Heart right ventricle (tissue), 16 donors: Measurements from ENCODE around the gene MYO1D. TPM values are rescaled to one million over a fixed set of nuclear protein-coding genes. Genes with fewer than 3 reads are reported as not detected.
A peak's percentile ranks its signal among the peaks of the same experiment; 100 is the strongest.

Experiments
- ATAC-seq, 8 donors: fragments of 200-7000 bp; cut with Tn5 transposase; one replicate each; pipeline ENCODE4 v1.9.1; 2020; ENCODE audit warnings: mild to moderate bottlenecking in 8 of 8, moderate library complexity in 8 of 8, moderate number of reproducible peaks in 1 of 8
- DNase-seq, 2 donors: peaks; one replicate each; pipeline ENCODE4 v3.0.0-alpha.2; 2020
- H3K27ac ChIP-seq, 10 donors: fragments of 200-600 bp; sonication (generic) in 2 of 10; one replicate each; pipeline versions ENCODE4 v1.5.0 to v1.8.0; 2020 to 2022; ENCODE audit warnings: mild to moderate bottlenecking in 3 of 10
- H3K27me3 ChIP-seq, 7 donors: fragments of 200-600 bp; one replicate each; pipeline ENCODE4 v1.8.0; 2021 to 2022; ENCODE audit warnings: mild to moderate bottlenecking in 2 of 7
- H3K36me3 ChIP-seq, 9 donors: fragments of 200-600 bp; sonication (generic) in 1 of 9; one replicate each; pipeline versions ENCODE4 v1.5.0 to v1.8.0; 2020 to 2022; ENCODE audit warnings: mild to moderate bottlenecking in 2 of 9
- H3K4me1 ChIP-seq, 9 donors: fragments of 200-600 bp; sonication (generic) in 1 of 9; one replicate each; pipeline versions ENCODE4 v1.5.0 to v1.8.0; 2020 to 2022; ENCODE audit warnings: mild to moderate bottlenecking in 4 of 9
- H3K4me3 ChIP-seq, 10 donors: fragments of 200-600 bp; sonication (generic) in 2 of 10; one replicate each; pipeline versions ENCODE4 v1.5.0 to v1.8.0; 2020 to 2022; ENCODE audit warnings: mild to moderate bottlenecking in 7 of 10, moderate library complexity in 2 of 10
- H3K9me3 ChIP-seq, 11 donors: fragments of 200-600 bp in 10 of 11; sonication (generic) in 2 of 11; one replicate each; pipeline versions ENCODE4 v1.5.0 to v1.8.0; 2013 to 2022; ENCODE audit warnings: mild to moderate bottlenecking in 2 of 11, control low read depth in 1 of 11, moderate library complexity in 1 of 11
- CTCF ChIP-seq, 9 donors: fragments of 200-600 bp; sonication (generic) in 2 of 9; IDR thresholded peaks; one replicate each; pipeline versions ENCODE4 v1.5.0 to v1.8.0; 2021 to 2022; ENCODE audit warnings: antibody characterized with exemption in 9 of 9, mild to moderate bottlenecking in 5 of 9, moderate library complexity in 1 of 9
- WGBS, 2 donors: extraction: QIAGEN DNeasy Blood & Tissue Kit; methylation state at CpG; one replicate each; pipeline ENCODE4 v1.1.7; 2013; ENCODE audit warnings: inconsistent platforms in 1 of 2; 5-methylcytosine and 5-hydroxymethylcytosine counted together
- intact Hi-C, 10 donors: fragments of 100-400 bp; cut with DNase I; formaldehyde crosslinking; loops; one replicate each; pipeline versions ENCODE4 v1.11.1 to v1.14.2; 2022
- polyA plus RNA-seq, 2 donors: library from polyadenylated mRNA; stranded (reverse); fragments of 200-250 nt; gene quantifications; one replicate each; pipeline ENCODE4 v1.2.3, GENCODE V29; 2013
- total RNA-seq, 10 donors: library from RNA; stranded (reverse); fragmentation: NEBNext Ultra II Directional in 3 of 10; extraction: Animal tissue kit (Norgen Biotek cat#: 25700) in 3 of 10; gene quantifications; one replicate each; pipeline versions ENCODE4 v1.2.1 to v1.2.4, GENCODE V29; 2021 to 2023
- donor health status: Arrhythmogenic right ventricular cardiomyopathy.
- donor health status: ischemic (EF 13 %, LVEDD 7.1; RV severe dilation, severe dysfunction).
- donor health status: healthy with polysubstance abuse.
- donor health status: DM: no; HTN: yes; CAD: no.
- donor health status: DM: no; HTN: no; CAD: no.
- donor health status: ischemic (EF 25% LVEDD 6.9; RV normal size, moderate dysfunction).
- donor health status: ischemic (EF 25% LVEDD 5.7; RV mildly dilated, moderate dysfunction).
- donor health status: healthy.
- donor health status: DM: yes; HTN: yes; CAD: no.
- donor health status: Ischemic cardiomyopathy.
- donor health status: ischemic (EF 35%, LVEDD 5.7; RV mildly dilated, moderate dysfunction).
- donor health status: nonischemic (EF 11% LVEDD 7.7; RV severe dilation, severe dysfunction).
- donor health status: DM: yes; HTN: yes; CAD: no.
- donor health status: PGD.
- donor health status: ischemic (EF 29% LVEDD 5.4; RV normal size, mild dysfunction).
- donor health status: nonischemic (EF 23%, LVEDD 6.1; RV moderate dilation, normal function).

The MYO1D gene
- total and polyA plus RNA-seq, 12 donors: 1.9 to 16.4 (median 6.7) TPM

- peaks cover 4 to 41% (median 21%) of the 10 kb centered on the region in 9 donors for H3K4me1 ChIP-seq
- DNase-seq: no peak
- H3K9me3 ChIP-seq: no peaks in the 10 kb centered on the region
- peaks cover 0 to 4% (median 0%) of the 10 kb centered on the region in 9 donors for H3K36me3 ChIP-seq
- no peak overlapping the region for H3K27ac ChIP-seq
- intact Hi-C loops: loop anchor here in 3 of 10 donors (5.0 to 10.0 kb wide), 3 partner anchors 39 to 116 kb away; no protein-coding TSS in a partner anchor
- WGBS, 2 donors: 84 to 86% methylated on average over 9 of the region's 9 CpGs
- no peak for ATAC-seq
- no peak for TF ChIP-seq CTCF (IDR thresholded peaks at IDR 0.05)
- no peak overlapping the region for H3K4me3 ChIP-seq
- no peaks in the 10 kb centered on the region for H3K27me3 ChIP-seq
Measured at GRCh38 chr17:32498391-32498790, 378.5 kb downstream of the MYO1D start.

- H3K9me3 ChIP-seq: no peaks in the 10 kb centered on the region
- intact Hi-C loops: loop anchor here in 3 of 10 donors (5.0 to 10.0 kb wide), 3 partner anchors 40 to 117 kb away; no protein-coding TSS in a partner anchor
- ATAC-seq (no peak), DNase-seq (no peak)
- no peaks in the 10 kb centered on the region for H3K27me3 ChIP-seq
- H3K4me3 ChIP-seq: no peak overlapping the region
- peaks cover 4 to 41% (median 24%) of the 10 kb centered on the region in 9 donors for H3K4me1 ChIP-seq
- peak in 3 of 9 donors; percentile 7 to 23 (median 10) for TF ChIP-seq CTCF (IDR thresholded peaks at IDR 0.05)
- peaks cover 0 to 4% (median 0%) of the 10 kb centered on the region in 9 donors for H3K36me3 ChIP-seq
- WGBS, 2 donors: 81 to 84% methylated on average over 18 of the region's 18 CpGs
- H3K27ac ChIP-seq: no peak overlapping the region
Measured at GRCh38 chr17:32497431-32498205, 379.3 kb downstream of the MYO1D start.

DNA sequence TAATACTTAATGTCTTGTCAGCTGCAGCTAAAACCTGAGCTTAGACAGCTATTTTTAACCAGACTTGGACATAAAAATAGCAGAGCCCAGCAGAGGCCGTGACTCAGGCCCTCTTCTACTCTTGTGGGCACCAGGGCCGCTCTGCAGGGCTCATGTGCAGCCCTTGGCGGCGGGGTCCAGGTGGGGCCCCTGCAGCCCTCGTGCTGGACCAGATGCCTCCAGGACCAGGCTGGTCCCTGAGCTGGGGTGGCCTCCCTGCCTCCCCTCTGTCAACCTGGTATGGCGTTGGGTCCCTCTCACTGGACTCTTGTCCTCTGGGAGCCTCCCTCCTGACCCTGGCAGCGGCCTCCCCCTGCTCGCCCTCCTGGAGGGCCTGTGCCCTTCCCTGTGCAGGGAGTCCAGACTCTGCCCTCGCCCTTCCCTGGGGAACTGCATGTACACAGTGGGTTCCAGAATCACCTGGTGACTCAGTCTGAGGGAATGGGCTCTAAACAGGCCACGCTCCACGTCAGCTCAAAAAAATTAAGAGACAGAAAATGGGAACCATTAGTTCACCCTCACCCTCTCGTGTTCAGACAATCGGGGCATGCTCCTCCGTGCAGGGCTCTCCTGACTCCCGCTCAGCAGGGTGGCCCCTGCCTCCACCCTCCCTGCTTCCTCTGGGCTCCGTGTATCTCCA, 380.4 kb downstream of the MYO1D start:
- no peak overlapping the region for H3K4me3 ChIP-seq
- peak overlapping the region in 9 of 10 donors; percentile 14 to 77 (median 54) for H3K27ac ChIP-seq
- ATAC-seq: peak; percentile 37 to 85 (median 74)
- intact Hi-C loops: loop anchor here in 3 of 10 donors (5.0 to 10.0 kb wide), 3 partner anchors 41 to 118 kb away; no protein-coding TSS in a partner anchor
- H3K9me3 ChIP-seq: no peaks in the 10 kb centered on the region
- H3K36me3 ChIP-seq: peaks cover 0 to 4% (median 0%) of the 10 kb centered on the region in 9 donors
- no peak for TF ChIP-seq CTCF (IDR thresholded peaks at IDR 0.05)
- 76 to 79% methylated on average over 16 of the region's 16 CpGs for WGBS, 2 donors
- DNase-seq: no peak
- peaks cover 4 to 50% (median 24%) of the 10 kb centered on the region in 9 donors for H3K4me1 ChIP-seq
- no peaks in the 10 kb centered on the region for H3K27me3 ChIP-seq
